T-cell (primary cell): ENCODE measurements around the gene MAPT. TPM values are rescaled to one million over a fixed set of nuclear protein-coding genes. Genes with fewer than 3 reads are reported as not detected.

Source experiments
- ATAC-seq, 4 experiments: fragments of 200-7000 bp in 3 of 4; fragments of 150-1000 bp in 1 of 4; cut with Tn5 transposase; replicated peaks in 1 of 4; 1 replicate in 3 of 4; 2 replicates in 1 of 4; pipeline ENCODE4 v1.10.0; 2021; ENCODE audit warnings: moderate library complexity in 3 of 4, mild to moderate bottlenecking in 2 of 4, moderate number of reproducible peaks in 1 of 4
- CTCF ChIA-PET, 2 donors: fragments of 300-600 bp; sonication (Branson Sonifier 250); formaldehyde crosslinking; loops; one replicate each; lab custom pipeline; 2022; ENCODE audit warnings: antibody characterized with exemption in 2 of 2; lab: Charles Lee
- POLR2A ChIA-PET, 2 donors: fragments of 300-600 bp; sonication (Branson Sonifier 250); formaldehyde crosslinking; loops; one replicate each; lab custom pipeline; 2022; ENCODE audit warnings: antibody characterized with exemption in 2 of 2; lab: Charles Lee
- DNase-seq, 35 experiments: peaks; one replicate each; pipeline versions ENCODE4 v3.0.0 to v3.0.0-alpha.2; 2013 to 2023
- H3K27ac ChIP-seq: one replicate; pipeline ENCODE4 v1.5.1; 2013; ENCODE audit warnings: low read length
- H3K27me3 ChIP-seq, 2 experiments: replicated peaks in 1 of 2; 1 replicate in 1 of 2; 2 replicates in 1 of 2; pipeline versions ENCODE4 v1.6.1 to v1.7.0; 2013; ENCODE audit warnings: low read length in 1 of 2, mixed read lengths in 1 of 2; ENCODE audit not compliant: control insufficient read depth in 2 of 2, insufficient read depth in 2 of 2; ENCODE audit errors: extremely low read depth in 1 of 2
- H3K36me3 ChIP-seq, 2 donors: 1 replicate in 1 of 2; 2 replicates in 1 of 2; pipeline versions ENCODE4 v1.6.1 to v1.7.0; 2013; ENCODE audit warnings: low read length in 1 of 2; ENCODE audit not compliant: control insufficient read depth in 2 of 2, insufficient read depth in 1 of 2; ENCODE audit errors: extremely low read depth in 1 of 2
- H3K4me1 ChIP-seq, 2 experiments: 1 replicate in 1 of 2; 2 replicates in 1 of 2; pipeline versions ENCODE4 v1.6.1 to v1.7.0; 2013; ENCODE audit warnings: low read length in 2 of 2, mixed read lengths in 1 of 2; ENCODE audit not compliant: insufficient read depth in 2 of 2, control insufficient read depth in 1 of 2; ENCODE audit errors: extremely low read depth in 1 of 2
- H3K4me3 ChIP-seq, 2 donors: 1 replicate in 1 of 2; 2 replicates in 1 of 2; pipeline versions ENCODE4 v1.5.1 to v1.7.0; 2013; ENCODE audit warnings: mild to moderate bottlenecking in 2 of 2, low read length in 1 of 2, moderate library complexity in 1 of 2; ENCODE audit not compliant: control insufficient read depth in 1 of 2; ENCODE audit errors: extremely low read depth in 1 of 2
- H3K9me3 ChIP-seq: 2 replicates; pipeline ENCODE4 v1.7.0; 2013
- H3K27ac Mint-ChIP-seq, 2 donors: one replicate each; pipeline ENCODE4 v1.8.0; 2020 to 2021; ENCODE audit warnings: mild to moderate bottlenecking in 2 of 2, mixed read lengths in 2 of 2
- H3K27me3 Mint-ChIP-seq, 2 donors: one replicate each; pipeline ENCODE4 v1.8.0; 2021 to 2022; ENCODE audit warnings: mixed read lengths in 2 of 2
- H3K36me3 Mint-ChIP-seq: one replicate; pipeline ENCODE4 v1.8.0; 2021; ENCODE audit warnings: mixed read lengths
- H3K4me1 Mint-ChIP-seq, 3 donors: one replicate each; pipeline ENCODE4 v1.8.0; 2020 to 2022; ENCODE audit warnings: mixed read lengths in 3 of 3, mild to moderate bottlenecking in 1 of 3
- H3K4me3 Mint-ChIP-seq, 3 donors: one replicate each; pipeline ENCODE4 v1.8.0; 2020 to 2022; ENCODE audit warnings: mild to moderate bottlenecking in 3 of 3, mixed read lengths in 3 of 3, moderate library complexity in 3 of 3
- H3K9me3 Mint-ChIP-seq, 3 donors: one replicate each; pipeline ENCODE4 v1.8.0; 2020 to 2022; ENCODE audit warnings: mixed read lengths in 3 of 3
- WGBS: methylation state at CpG from one replicate; pipeline ENCODE4 v1.1.5; 2013; ENCODE audit warnings: missing lambda C conversion rate; ENCODE audit not compliant: insufficient coverage; 5-methylcytosine and 5-hydroxymethylcytosine counted together
- total RNA-seq, 35 experiments: library from RNA in 6 of 35; stranded (reverse) in 6 of 35; fragments of 120-200 nt in 1 of 35; gene quantifications; one replicate each; pipeline versions ENCODE4 v1.2.1 to v1.2.4 and lab custom pipeline; 2013 to 2026

MAPT gene
- total RNA-seq, 5 donors from 2014 or later (not counting 1 experiment from before 2014, with no cell fraction given), result 0.86 to 1.8 (median 1.2) TPM

DNA sequence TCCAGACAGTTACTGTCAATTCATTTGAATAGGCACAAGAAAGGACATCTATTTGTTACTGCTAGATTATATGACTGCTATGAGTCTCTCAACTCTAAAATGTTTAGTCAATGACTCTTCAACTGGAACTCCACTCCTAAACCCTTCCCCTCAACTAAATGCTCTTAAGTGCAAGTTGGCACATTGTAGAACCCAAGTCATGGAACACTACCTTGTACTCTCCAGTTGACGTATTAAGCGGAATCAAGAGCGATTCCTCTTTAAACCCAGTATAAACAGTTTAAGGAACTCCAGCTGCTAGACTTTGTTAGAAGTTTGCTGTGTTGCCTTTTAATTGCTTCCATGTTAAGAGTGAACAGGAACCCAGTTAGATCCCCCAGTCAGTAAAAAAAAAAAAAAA, 149.3 kb downstream of the MAPT start:
- H3K4me1 Mint-ChIP-seq, result peaks cover 17 to 25% (median 23%) of the 10 kb centered on the region in 3 donors
- H3K36me3 ChIP-seq, result peaks cover 18 to 82% of the 10 kb centered on the region in 2 donors
- H3K27me3 Mint-ChIP-seq, result no peaks in the 10 kb centered on the region
- H3K27me3 ChIP-seq, result no peaks in the 10 kb centered on the region
- H3K36me3 Mint-ChIP-seq, result peaks cover 56% of the 10 kb centered on the region
- H3K27ac Mint-ChIP-seq, result peak overlapping the region; percentile 28 to 61
- WGBS, result no CpG with 5 or more reads among the region's 3 CpGs
- no peak for ATAC-seq
- no peak for DNase-seq
- no peak overlapping the region for H3K4me3 Mint-ChIP-seq
- no peak overlapping the region for H3K27ac ChIP-seq
- ChIA-PET CTCF (interaction anchor here (0.6 to 2.6 kb wide), 14 partner anchors 9 to 242 kb away, joined by 3 to 55 read pairs (median 5); no protein-coding TSS in a partner anchor), POLR2A (no interaction called here)
- H3K4me3 ChIP-seq, result no peak overlapping the region
- H3K9me3 Mint-ChIP-seq, result no peaks in the 10 kb centered on the region
- no peaks in the 10 kb centered on the region for H3K9me3 ChIP-seq
- H3K4me1 ChIP-seq, result no peaks in the 10 kb centered on the region

DNA sequence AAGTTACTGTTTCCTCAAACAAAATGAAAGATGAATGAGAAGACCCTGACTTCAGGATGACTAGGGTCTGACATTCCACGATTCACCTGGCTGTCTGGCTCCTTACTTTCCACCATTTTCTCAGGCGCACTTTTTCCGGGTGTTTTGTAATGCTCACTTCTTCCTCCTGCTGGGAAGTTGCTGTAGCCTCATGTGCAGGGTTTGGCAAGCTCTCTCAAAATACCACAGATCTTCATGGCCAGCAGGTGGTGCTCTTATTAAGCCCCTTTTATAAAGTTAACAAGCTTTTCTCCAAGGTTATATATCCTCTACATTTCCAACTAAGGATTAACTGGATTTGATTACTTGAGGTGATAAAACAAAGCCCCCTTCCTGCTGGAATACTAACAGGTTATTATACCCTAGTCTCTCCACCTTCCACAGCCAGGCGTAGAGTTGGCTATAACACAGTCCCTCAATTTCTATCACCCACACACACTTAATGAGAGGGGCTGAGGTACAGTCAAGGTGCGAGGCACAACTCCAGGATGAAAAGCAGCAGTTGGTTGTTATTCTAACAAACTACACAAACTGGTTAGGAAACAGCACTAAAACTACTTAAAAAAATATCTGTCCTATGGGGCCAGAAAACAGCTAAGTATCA, 150.1 kb downstream of the MAPT start:
- peaks cover 16 to 75% of the 10 kb centered on the region in 2 donors for H3K36me3 ChIP-seq
- ChIA-PET CTCF (interaction anchor here (0.6 to 2.6 kb wide), 24 partner anchors 8 to 404 kb away, joined by 3 to 55 read pairs (median 5); partner anchors contain the start of gene KANSL1 (in 1 of the 2)), POLR2A (no interaction called here)
- no peaks in the 10 kb centered on the region for H3K27me3 ChIP-seq
- no peaks in the 10 kb centered on the region for H3K27me3 Mint-ChIP-seq
- no peaks in the 10 kb centered on the region for H3K4me1 ChIP-seq
- H3K4me3 ChIP-seq, result no peak overlapping the region
- H3K27ac ChIP-seq, result no peak overlapping the region
- H3K4me1 Mint-ChIP-seq, result peaks cover 17 to 25% (median 23%) of the 10 kb centered on the region in 3 donors
- 43% methylated on average over 1 of the region's 5 CpGs for WGBS
- H3K36me3 Mint-ChIP-seq, result peaks cover 50% of the 10 kb centered on the region
- no peaks in the 10 kb centered on the region for H3K9me3 ChIP-seq
- H3K4me3 Mint-ChIP-seq, result no peak overlapping the region
- ATAC-seq (peak; percentile 57 to 79 (median 74)), DNase-seq (peak in 33 of 35 experiments; percentile 25 to 74 (median 48))
- no peaks in the 10 kb centered on the region for H3K9me3 Mint-ChIP-seq
- peak overlapping the region; percentile 53 to 69 for H3K27ac Mint-ChIP-seq

DNA sequence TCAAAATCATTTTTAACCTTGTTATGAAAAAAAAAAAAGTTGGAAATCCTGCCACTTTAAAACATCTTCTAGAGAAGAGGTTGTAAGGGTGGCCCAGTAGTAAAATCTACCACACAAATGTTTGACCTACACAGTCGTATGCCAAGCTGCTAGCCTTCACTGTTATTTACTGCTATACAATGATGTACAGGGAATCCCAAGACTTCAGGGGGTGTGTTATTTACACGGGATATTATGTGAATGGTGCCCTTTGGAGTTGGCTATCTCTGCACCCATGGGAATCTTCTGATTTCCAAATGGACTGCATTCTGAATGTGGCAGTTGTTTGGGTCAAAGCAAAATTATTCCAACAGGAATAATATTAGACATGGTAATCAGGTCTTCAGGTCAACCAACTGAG, 150.6 kb downstream of the MAPT start:
- DNase-seq (no peak), ATAC-seq (no peak)
- Histone ChIP-seq H3K27ac (no peak overlapping the region), H3K4me1 (no peaks in the 10 kb centered on the region), H3K9me3 (no peaks in the 10 kb centered on the region), H3K36me3 (peaks cover 12 to 75% of the 10 kb centered on the region in 2 donors), H3K27me3 (no peaks in the 10 kb centered on the region), H3K4me3 (no peak overlapping the region)
- ChIA-PET CTCF (interaction anchor here (0.5 to 2.6 kb wide), 22 partner anchors 9 to 405 kb away, joined by 3 to 55 read pairs (median 5); partner anchors contain the start of gene KANSL1 (in 1 of the 2)), POLR2A (no interaction called here)
- peak overlapping the region in 1 of 2 donors; percentile 78 for H3K27ac Mint-ChIP-seq
- no peaks in the 10 kb centered on the region for H3K9me3 Mint-ChIP-seq
- peaks cover 49% of the 10 kb centered on the region for H3K36me3 Mint-ChIP-seq
- H3K27me3 Mint-ChIP-seq, result no peaks in the 10 kb centered on the region
- no peak overlapping the region for H3K4me3 Mint-ChIP-seq
- WGBS, result no CpG with 5 or more reads among the region's 2 CpGs
- H3K4me1 Mint-ChIP-seq, result peaks cover 17 to 25% (median 23%) of the 10 kb centered on the region in 3 donors

DNA sequence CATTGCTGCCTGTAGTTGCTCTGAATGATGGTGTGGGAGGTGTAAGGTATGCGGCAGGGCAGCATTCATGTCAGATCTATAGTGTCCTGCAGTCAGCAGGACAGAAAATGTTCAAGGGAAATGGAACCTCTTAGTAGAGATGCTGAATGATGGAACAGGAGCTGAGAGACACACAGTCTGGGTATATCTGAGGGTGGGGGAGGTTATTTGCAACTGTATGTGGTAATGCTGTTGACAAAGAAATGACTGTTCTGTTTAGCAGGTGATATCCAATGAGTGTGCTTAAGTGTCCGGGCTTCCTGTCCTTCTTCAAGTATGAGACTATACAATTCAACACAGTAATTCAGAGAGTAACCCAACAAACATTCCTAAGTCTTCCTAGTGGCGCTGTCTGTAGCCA, 151.3 kb downstream of the MAPT start:
- Mint-ChIP-seq H3K27me3 (no peaks in the 10 kb centered on the region), H3K4me1 (peaks cover 17 to 23% (median 22%) of the 10 kb centered on the region in 3 donors), H3K36me3 (peaks cover 50% of the 10 kb centered on the region), H3K27ac (peak overlapping the region; percentile 37 to 78), H3K9me3 (no peaks in the 10 kb centered on the region), H3K4me3 (no peak overlapping the region)
- Histone ChIP-seq H3K9me3 (no peaks in the 10 kb centered on the region), H3K27me3 (no peaks in the 10 kb centered on the region), H3K27ac (no peak overlapping the region), H3K4me3 (no peak overlapping the region), H3K36me3 (peaks cover 15 to 79% of the 10 kb centered on the region in 2 donors), H3K4me1 (no peaks in the 10 kb centered on the region)
- WGBS, result 86% methylated on average over 1 of the region's 3 CpGs
- ATAC-seq (no peak), DNase-seq (no peak)
- ChIA-PET POLR2A (interaction anchor here (0.6 kb wide), 2 partner anchors 25 to 777 kb away, joined by 3 read pairs; no protein-coding TSS in a partner anchor), CTCF (interaction anchor here (1.0 to 2.6 kb wide), 2 partner anchors 21 to 167 kb away, joined by 3 to 55 read pairs; no protein-coding TSS in a partner anchor)

DNA sequence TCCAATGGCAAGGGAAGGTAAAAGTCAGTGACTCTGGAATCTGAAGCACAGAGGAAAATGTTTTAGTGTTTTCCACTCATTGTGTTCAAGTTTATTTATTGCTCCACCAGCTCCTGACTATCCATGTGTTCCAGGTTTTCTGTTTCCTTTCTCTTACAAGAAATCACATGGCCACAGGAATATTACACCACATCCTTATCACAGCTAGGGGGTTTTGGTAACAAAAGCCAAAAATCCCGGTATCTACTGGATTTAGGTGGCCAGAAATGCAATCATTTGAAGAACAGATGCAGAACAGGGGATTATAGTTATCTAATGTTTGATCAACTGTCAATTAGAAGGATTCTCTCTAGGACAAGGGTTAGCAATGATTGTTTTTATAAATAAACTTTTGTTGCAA, 152.6 kb downstream of the MAPT start:
- Mint-ChIP-seq H3K36me3 (peaks cover 53% of the 10 kb centered on the region), H3K9me3 (no peaks in the 10 kb centered on the region), H3K27me3 (no peaks in the 10 kb centered on the region), H3K4me3 (no peak overlapping the region), H3K4me1 (peaks cover 20 to 30% (median 21%) of the 10 kb centered on the region in 3 donors), H3K27ac (peak overlapping the region in 1 of 2 donors; percentile 22)
- no peaks in the 10 kb centered on the region for H3K27me3 ChIP-seq
- DNase-seq, result no peak
- no peak overlapping the region for H3K27ac ChIP-seq
- no peaks in the 10 kb centered on the region for H3K9me3 ChIP-seq
- H3K36me3 ChIP-seq, result peaks cover 15 to 81% of the 10 kb centered on the region in 2 donors
- no peak overlapping the region for H3K4me3 ChIP-seq
- ChIA-PET CTCF (interaction anchor here in 1 of 2 donors (0.6 to 2.7 kb wide), 6 partner anchors 114 to 820 kb away, joined by 3 to 13 read pairs (median 4); partner anchors contain the start of gene KANSL1), POLR2A (no interaction called here)
- whole genome bisulfite sequencing, result no CpG with 5 or more reads among the region's 1 CpG
- no peak for ATAC-seq
- H3K4me1 ChIP-seq, result no peaks in the 10 kb centered on the region

DNA sequence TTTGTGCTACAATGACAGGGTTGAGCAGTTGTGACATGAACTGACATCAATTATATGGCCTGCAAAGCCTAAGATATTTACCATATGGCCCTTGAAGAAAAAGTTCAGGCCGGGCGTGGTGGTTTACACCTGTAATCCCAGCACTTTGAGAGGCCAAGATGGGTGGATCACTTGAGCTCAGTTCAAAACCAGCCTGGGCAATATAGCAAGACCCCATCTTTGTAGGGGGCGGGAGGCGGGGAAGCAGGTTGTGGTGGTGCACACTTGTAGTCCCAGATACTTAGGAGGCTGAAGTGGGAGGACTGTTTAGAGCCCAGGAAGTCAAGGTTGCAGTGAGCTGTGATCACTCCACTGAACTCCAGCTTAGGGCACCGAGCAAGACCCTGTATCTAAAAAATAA, 153.0 kb downstream of the MAPT start:
- Histone ChIP-seq H3K4me3 (no peak overlapping the region), H3K27me3 (no peaks in the 10 kb centered on the region), H3K4me1 (no peaks in the 10 kb centered on the region), H3K36me3 (peaks cover 15 to 79% of the 10 kb centered on the region in 2 donors), H3K27ac (no peak overlapping the region), H3K9me3 (no peaks in the 10 kb centered on the region)
- Mint-ChIP-seq H3K36me3 (peaks cover 57% of the 10 kb centered on the region), H3K27ac (no peak overlapping the region), H3K4me1 (peaks cover 20 to 34% (median 25%) of the 10 kb centered on the region in 3 donors), H3K9me3 (no peaks in the 10 kb centered on the region), H3K27me3 (no peaks in the 10 kb centered on the region), H3K4me3 (no peak overlapping the region)
- no peak for ATAC-seq
- no peak for DNase-seq
- CTCF ChIA-PET, result interaction anchor here in 1 of 2 donors (0.6 to 2.7 kb wide), 6 partner anchors 114 to 821 kb away, joined by 3 to 13 read pairs (median 4); partner anchors contain the start of gene KANSL1
- 100% methylated on average over 3 of the region's 5 CpGs for WGBS
- POLR2A ChIA-PET, result no interaction called here
